Measurements from ENCODE around the gene ARPC2. TPM values are rescaled to one million over a fixed set of nuclear protein-coding genes. Genes with fewer than 3 reads are reported as not detected.
A peak's percentile ranks its signal among the peaks of the same experiment; 100 is the strongest.

The ARPC2 gene
- total RNA-seq, 1 experiment from 2014 or later, result 187 TPM

DNA sequence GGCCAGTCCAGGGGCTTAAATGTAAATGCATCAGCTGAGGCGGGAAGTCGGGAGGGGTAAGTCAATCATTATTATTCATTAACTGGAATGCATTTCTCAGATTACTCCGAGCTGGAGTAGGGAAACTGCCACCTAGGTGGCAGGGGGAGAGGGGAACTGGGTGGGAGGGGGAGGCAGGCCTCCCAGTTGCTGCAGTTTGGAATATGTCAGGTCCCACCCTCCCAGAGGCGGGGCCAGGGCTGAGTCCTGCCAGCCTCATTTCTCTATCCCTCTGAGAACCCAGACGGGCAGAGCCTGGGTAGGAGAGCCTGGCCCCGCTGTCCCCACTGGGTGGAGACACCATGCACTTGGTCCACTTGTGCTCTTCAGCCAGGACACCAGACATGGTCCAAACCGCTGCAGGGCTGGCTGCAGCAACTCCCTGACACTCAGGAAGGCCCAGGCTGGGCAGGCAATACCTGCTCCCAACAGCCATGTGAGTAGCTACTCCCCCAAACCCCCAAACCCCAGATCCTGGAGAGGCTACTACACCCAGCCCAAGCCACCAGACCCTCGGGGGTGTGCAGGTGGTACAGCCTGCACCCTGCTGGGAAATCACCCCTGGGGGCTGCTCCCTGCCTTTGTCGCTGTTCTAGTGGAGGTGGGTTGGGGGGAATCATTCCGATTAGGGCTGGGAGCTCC lies 43.9 kb downstream of the ARPC2 start, which contains the start of gene GPBAR1:
Gene GPBAR1 (plus strand): TSS at position 274 of the 681 bp plus-strand sequence. CDS start 1,710 bp downstream, outside the sequence.
- H3K4me1 ChIP-seq (ENCODE audit: control insufficient read depth in 1 of 2, insufficient read depth in 2 of 2, low read length in 2 of 2), result peaks cover 0 to 5% of the 10 kb centered on the region in 2 experiments; a peak in 1 of 4 replicates
- CTCF ChIA-PET, result no interaction called here
- ATAC-seq, result peak; percentile 57

More for the DNA sequence above, 43.9 kb downstream of the ARPC2 start, which contains the start of gene GPBAR1:
- TF ChIP-seq, protein P1, sequence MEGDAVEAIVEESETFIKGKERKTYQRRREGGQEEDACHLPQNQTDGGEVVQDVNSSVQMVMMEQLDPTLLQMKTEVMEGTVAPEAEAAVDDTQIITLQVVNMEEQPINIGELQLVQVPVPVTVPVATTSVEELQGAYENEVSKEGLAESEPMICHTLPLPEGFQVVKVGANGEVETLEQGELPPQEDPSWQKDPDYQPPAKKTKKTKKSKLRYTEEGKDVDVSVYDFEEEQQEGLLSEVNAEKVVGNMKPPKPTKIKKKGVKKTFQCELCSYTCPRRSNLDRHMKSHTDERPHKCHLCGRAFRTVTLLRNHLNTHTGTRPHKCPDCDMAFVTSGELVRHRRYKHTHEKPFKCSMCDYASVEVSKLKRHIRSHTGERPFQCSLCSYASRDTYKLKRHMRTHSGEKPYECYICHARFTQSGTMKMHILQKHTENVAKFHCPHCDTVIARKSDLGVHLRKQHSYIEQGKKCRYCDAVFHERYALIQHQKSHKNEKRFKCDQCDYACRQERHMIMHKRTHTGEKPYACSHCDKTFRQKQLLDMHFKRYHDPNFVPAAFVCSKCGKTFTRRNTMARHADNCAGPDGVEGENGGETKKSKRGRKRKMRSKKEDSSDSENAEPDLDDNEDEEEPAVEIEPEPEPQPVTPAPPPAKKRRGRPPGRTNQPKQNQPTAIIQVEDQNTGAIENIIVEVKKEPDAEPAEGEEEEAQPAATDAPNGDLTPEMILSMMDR (IDR thresholded peaks at IDR 0.05 in 2 of 3, conservative IDR thresholded peaks at IDR 0.05 in 1 of 3; ENCODE audit: borderline replicate concordance in 1 of 3, insufficient read depth in 1 of 3, low read depth in 2 of 3, low read length in 2 of 3), result no peak
- TF ChIP-seq ZFX (IDR thresholded peaks at IDR 0.05) (no peak), JUND (IDR thresholded peaks at IDR 0.05) (no peak), ELF1 (IDR thresholded peaks at IDR 0.05; ENCODE audit: borderline replicate concordance, low read depth) (no peak), SRF (IDR thresholded peaks at IDR 0.05; ENCODE audit: low read depth) (no peak), TCF7L2 (IDR thresholded peaks at IDR 0.05; ENCODE audit: borderline replicate concordance, extremely low read depth, insufficient read depth, insufficient read length) (no peak), SIN3A (IDR thresholded peaks at IDR 0.05; ENCODE audit: low read depth) (no peak), CBX3 (IDR thresholded peaks at IDR 0.05; ENCODE audit: low read depth) (no peak), EGR1 (IDR thresholded peaks at IDR 0.05; ENCODE audit: low read depth) (no peak), SP1 (IDR thresholded peaks at IDR 0.05; ENCODE audit: low read depth) (no peak), ATF3 (IDR thresholded peaks at IDR 0.05) (no peak), POLR2A (IDR thresholded peaks at IDR 0.05; ENCODE audit: borderline replicate concordance, extremely low read depth, insufficient read depth, insufficient read length) (no peak), ZNF274 (IDR thresholded peaks at IDR 0.05; ENCODE audit: low read depth, low read length) (no peak), YY1 (IDR thresholded peaks at IDR 0.05; ENCODE audit: extremely low read depth, insufficient replicate concordance, low read depth, low read length) (no peak)
- TF ChIP-seq, protein P2, sequence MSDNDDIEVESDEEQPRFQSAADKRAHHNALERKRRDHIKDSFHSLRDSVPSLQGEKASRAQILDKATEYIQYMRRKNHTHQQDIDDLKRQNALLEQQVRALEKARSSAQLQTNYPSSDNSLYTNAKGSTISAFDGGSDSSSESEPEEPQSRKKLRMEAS (IDR thresholded peaks at IDR 0.05), result no peak
- TF ChIP-seq, protein P3, sequence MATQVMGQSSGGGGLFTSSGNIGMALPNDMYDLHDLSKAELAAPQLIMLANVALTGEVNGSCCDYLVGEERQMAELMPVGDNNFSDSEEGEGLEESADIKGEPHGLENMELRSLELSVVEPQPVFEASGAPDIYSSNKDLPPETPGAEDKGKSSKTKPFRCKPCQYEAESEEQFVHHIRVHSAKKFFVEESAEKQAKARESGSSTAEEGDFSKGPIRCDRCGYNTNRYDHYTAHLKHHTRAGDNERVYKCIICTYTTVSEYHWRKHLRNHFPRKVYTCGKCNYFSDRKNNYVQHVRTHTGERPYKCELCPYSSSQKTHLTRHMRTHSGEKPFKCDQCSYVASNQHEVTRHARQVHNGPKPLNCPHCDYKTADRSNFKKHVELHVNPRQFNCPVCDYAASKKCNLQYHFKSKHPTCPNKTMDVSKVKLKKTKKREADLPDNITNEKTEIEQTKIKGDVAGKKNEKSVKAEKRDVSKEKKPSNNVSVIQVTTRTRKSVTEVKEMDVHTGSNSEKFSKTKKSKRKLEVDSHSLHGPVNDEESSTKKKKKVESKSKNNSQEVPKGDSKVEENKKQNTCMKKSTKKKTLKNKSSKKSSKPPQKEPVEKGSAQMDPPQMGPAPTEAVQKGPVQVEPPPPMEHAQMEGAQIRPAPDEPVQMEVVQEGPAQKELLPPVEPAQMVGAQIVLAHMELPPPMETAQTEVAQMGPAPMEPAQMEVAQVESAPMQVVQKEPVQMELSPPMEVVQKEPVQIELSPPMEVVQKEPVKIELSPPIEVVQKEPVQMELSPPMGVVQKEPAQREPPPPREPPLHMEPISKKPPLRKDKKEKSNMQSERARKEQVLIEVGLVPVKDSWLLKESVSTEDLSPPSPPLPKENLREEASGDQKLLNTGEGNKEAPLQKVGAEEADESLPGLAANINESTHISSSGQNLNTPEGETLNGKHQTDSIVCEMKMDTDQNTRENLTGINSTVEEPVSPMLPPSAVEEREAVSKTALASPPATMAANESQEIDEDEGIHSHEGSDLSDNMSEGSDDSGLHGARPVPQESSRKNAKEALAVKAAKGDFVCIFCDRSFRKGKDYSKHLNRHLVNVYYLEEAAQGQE (IDR thresholded peaks at IDR 0.05; ENCODE audit: low read depth), result no peak
- TF ChIP-seq, protein P4, sequence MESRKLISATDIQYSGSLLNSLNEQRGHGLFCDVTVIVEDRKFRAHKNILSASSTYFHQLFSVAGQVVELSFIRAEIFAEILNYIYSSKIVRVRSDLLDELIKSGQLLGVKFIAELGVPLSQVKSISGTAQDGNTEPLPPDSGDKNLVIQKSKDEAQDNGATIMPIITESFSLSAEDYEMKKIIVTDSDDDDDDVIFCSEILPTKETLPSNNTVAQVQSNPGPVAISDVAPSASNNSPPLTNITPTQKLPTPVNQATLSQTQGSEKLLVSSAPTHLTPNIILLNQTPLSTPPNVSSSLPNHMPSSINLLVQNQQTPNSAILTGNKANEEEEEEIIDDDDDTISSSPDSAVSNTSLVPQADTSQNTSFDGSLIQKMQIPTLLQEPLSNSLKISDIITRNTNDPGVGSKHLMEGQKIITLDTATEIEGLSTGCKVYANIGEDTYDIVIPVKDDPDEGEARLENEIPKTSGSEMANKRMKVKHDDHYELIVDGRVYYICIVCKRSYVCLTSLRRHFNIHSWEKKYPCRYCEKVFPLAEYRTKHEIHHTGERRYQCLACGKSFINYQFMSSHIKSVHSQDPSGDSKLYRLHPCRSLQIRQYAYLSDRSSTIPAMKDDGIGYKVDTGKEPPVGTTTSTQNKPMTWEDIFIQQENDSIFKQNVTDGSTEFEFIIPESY (IDR thresholded peaks at IDR 0.05; ENCODE audit: extremely low read depth, insufficient replicate concordance, low read length), result no peak
- POLR2A ChIA-PET, result no interaction called here
- Histone ChIP-seq H3K79me2 (ENCODE audit: insufficient read depth, low read length) (no peaks in the 10 kb centered on the region), H3K9me3 (ENCODE audit: control insufficient read depth in 1 of 2, insufficient read depth in 1 of 2, low read depth in 1 of 2, low read length in 2 of 2) (no peaks in the 10 kb centered on the region), H3K9ac (ENCODE audit: low read length) (no peak within 1 kb of the TSS), H4K20me1 (ENCODE audit: insufficient read depth) (no peaks in the 10 kb centered on the region), H3K4me3 (replicated peaks in 1 of 2; ENCODE audit: low read depth in 1 of 2, low read length in 2 of 2) (no peak within 1 kb of the TSS), H3K36me3 (ENCODE audit: control insufficient read depth in 1 of 2, insufficient read depth in 2 of 2, low read length in 2 of 2) (peaks cover 0 to 4% of the 10 kb centered on the region in 2 experiments; a peak in 2 of 4 replicates), H2AFZ (ENCODE audit: low read depth, low read length, poor library complexity, severe bottlenecking) (no peak within 1 kb of the TSS), H3K4me2 (ENCODE audit: low read length) (no peak within 1 kb of the TSS), H3K9me2 (ENCODE audit: insufficient read depth) (no peaks in the 10 kb centered on the region), H3K27me3 (ENCODE audit: insufficient read depth, low read length) (no peaks in the 10 kb centered on the region), H3K27ac (ENCODE audit: low read depth, low read length) (no peak within 1 kb of the TSS)
- intact Hi-C loops (cut with micrococcal nuclease), result no loop called here
- BruUV-seq (replicated peaks), result no TSS peak
- RAD21 ChIA-PET (ENCODE audit: low non-redundant PET in 1 of 2, low total read pairs in 2 of 2, uncharacterized antibody in 2 of 2, unreplicated experiment in 2 of 2), result no interaction called here
- no peak for DNase-seq (ENCODE audit: low read depth, low spot score)

Data from HCT116 (cell line).